Thymus (tissue), 11 donors: ENCODE data around the gene FGFR4. TPM values are rescaled to one million over a fixed set of nuclear protein-coding genes. Genes with fewer than 3 reads are reported as not detected.

ENCODE experiments used
- DNase-seq, 9 donors: peaks; one replicate each; pipeline ENCODE4 v3.0.0-alpha.2; 2013; ENCODE audit warnings: low spot score in 9 of 9, low read depth in 6 of 9, missing footprints in 1 of 9
- H3K27ac ChIP-seq, 2 donors: one replicate each; pipeline ENCODE4 v1.5.1; 2013; ENCODE audit warnings: control low read depth in 1 of 2, low read depth in 1 of 2, low read length in 1 of 2, mild to moderate bottlenecking in 1 of 2, moderate library complexity in 1 of 2
- H3K27me3 ChIP-seq, 2 donors: one replicate each; pipeline ENCODE4 v1.5.1; 2013; ENCODE audit warnings: low read length in 1 of 2; ENCODE audit not compliant: control insufficient read depth in 2 of 2, insufficient read depth in 1 of 2
- H3K36me3 ChIP-seq, 2 donors: one replicate each; pipeline ENCODE4 v1.5.1; 2013; ENCODE audit warnings: low read length in 1 of 2, mild to moderate bottlenecking in 1 of 2, moderate library complexity in 1 of 2; ENCODE audit not compliant: control insufficient read depth in 2 of 2, insufficient read depth in 2 of 2
- H3K4me1 ChIP-seq, 2 donors: one replicate each; pipeline ENCODE4 v1.5.1; 2013; ENCODE audit warnings: low read length in 2 of 2; ENCODE audit not compliant: control insufficient read depth in 2 of 2, insufficient read depth in 2 of 2
- H3K4me3 ChIP-seq, 2 donors: one replicate each; pipeline ENCODE4 v1.5.1; 2013; ENCODE audit warnings: low read length in 2 of 2, control low read depth in 1 of 2, mild to moderate bottlenecking in 1 of 2
- H3K9me3 ChIP-seq, 2 donors: one replicate each; pipeline ENCODE4 v1.5.1; 2013; ENCODE audit warnings: low read length in 1 of 2, mild to moderate bottlenecking in 1 of 2; ENCODE audit not compliant: control insufficient read depth in 2 of 2, insufficient read depth in 1 of 2
- WGBS: extraction: QIAGEN DNeasy Blood & Tissue Kit; methylation state at CpG from one replicate; pipeline ENCODE4 v1.1.7; 2013; 5-methylcytosine and 5-hydroxymethylcytosine counted together
- polyA plus RNA-seq: library from polyadenylated mRNA; stranded (reverse); fragments of 200-250 nt; gene quantifications from one replicate; pipeline ENCODE4 v1.2.3, GENCODE V29; 2013
- total RNA-seq: library from RNA; stranded (reverse); fragments of 120-200 nt; gene quantifications from one replicate; pipeline ENCODE4 v1.2.4, GENCODE V29; 2013
- donor health status: healthy.

Gene FGFR4
- total and polyA plus RNA-seq, 2 donors: 0.28 to 1.7 TPM

DNA sequence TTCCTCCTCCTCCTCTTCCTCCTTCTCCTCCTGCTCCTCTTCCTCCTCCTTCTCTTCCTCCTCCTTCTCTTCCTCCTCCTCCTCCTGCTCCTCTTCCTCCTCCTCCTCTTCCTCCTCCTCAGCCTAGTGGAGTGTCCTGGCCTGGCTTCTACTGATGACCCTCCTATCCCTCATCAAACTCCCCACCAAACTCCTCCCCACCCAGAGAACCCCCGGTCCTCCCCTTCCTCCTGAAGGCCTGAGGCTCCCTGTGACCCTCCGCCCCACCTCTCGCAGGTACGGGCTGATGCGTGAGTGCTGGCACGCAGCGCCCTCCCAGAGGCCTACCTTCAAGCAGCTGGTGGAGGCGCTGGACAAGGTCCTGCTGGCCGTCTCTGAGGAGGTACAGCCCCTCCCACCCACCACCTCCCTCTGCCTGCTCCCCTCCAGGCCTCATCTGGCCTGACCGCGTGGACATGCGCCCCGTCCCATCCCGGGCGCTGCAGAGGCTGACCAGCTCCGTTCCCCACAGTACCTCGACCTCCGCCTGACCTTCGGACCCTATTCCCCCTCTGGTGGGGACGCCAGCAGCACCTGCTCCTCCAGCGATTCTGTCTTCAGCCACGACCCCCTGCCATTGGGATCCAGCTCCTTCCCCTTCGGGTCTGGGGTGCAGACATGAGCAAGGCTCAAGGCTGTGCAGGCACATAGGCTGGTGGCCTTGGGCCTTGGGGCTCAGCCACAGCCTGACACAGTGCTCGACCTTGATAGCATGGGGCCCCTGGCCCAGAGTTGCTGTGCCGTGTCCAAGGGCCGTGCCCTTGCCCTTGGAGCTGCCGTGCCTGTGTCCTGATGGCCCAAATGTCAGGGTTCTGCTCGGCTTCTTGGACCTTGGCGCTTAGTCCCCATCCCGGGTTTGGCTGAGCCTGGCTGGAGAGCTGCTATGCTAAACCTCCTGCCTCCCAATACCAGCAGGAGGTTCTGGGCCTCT is 10.6 kb downstream of the FGFR4 start:
- 97% methylated on average over 30 of the region's 30 CpGs for WGBS

GRCh38 chr5:177098120-177098469 is 11.4 kb downstream of the FGFR4 start:
- H3K27ac ChIP-seq: no peak overlapping the region
- DNase-seq: no peak
- H3K4me3 ChIP-seq: no peak overlapping the region
- H3K9me3 ChIP-seq: no peaks in the 10 kb centered on the region
- peaks cover 0 to 14% of the 10 kb centered on the region in 2 donors for H3K27me3 ChIP-seq
- H3K36me3 ChIP-seq: no peaks in the 10 kb centered on the region
- 87% methylated on average over 6 of the region's 6 CpGs for WGBS
- no peaks in the 10 kb centered on the region for H3K4me1 ChIP-seq

More for the DNA sequence above, 10.6 kb downstream of the FGFR4 start:
- no peaks in the 10 kb centered on the region for H3K9me3 ChIP-seq
- H3K4me1 ChIP-seq: no peaks in the 10 kb centered on the region
- H3K27ac ChIP-seq: no peak overlapping the region
- no peak overlapping the region for H3K4me3 ChIP-seq
- no peaks in the 10 kb centered on the region for H3K36me3 ChIP-seq
- H3K27me3 ChIP-seq: peaks cover 0 to 14% of the 10 kb centered on the region in 2 donors
- DNase-seq: no peak

DNA sequence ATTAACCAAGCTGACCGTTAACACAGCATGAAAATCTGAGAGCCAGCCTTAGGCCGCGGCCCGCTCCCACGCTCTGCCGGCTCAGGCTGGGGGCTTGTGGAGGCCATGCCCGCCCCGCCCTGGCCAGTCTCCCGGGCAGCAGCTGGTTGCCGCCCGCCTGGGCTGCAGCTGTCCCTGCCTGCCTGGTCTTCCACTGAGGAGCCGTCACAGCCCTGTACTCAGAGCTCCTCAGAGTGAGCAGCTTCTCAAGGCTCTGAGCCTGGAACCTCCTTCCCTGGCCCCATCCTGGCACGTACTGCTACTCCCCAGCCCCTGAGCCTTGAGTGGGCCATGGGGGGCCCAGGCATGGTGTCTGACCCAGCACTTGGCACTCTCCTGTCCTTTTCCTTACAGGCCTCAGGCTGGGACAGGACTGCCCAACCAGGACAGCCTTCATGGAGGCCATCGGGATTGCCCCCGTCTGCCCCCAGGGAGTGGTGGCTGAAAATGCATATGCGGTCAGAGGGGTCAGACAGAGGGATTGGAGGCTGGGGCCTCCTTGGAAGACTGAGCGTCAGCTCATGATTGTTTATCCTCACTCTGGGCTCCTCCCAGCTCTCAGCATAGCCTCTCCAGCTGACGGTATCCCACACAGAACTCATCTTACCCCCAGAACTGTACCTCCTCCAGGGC is 11.9 kb downstream of the FGFR4 start:
- Histone ChIP-seq H3K27ac (no peak overlapping the region), H3K4me1 (no peaks in the 10 kb centered on the region), H3K27me3 (peaks cover 0 to 14% of the 10 kb centered on the region in 2 donors), H3K36me3 (no peaks in the 10 kb centered on the region), H3K4me3 (no peak overlapping the region), H3K9me3 (no peaks in the 10 kb centered on the region)
- 95% methylated on average over 18 of the region's 18 CpGs for WGBS
- no peak for DNase-seq

DNA sequence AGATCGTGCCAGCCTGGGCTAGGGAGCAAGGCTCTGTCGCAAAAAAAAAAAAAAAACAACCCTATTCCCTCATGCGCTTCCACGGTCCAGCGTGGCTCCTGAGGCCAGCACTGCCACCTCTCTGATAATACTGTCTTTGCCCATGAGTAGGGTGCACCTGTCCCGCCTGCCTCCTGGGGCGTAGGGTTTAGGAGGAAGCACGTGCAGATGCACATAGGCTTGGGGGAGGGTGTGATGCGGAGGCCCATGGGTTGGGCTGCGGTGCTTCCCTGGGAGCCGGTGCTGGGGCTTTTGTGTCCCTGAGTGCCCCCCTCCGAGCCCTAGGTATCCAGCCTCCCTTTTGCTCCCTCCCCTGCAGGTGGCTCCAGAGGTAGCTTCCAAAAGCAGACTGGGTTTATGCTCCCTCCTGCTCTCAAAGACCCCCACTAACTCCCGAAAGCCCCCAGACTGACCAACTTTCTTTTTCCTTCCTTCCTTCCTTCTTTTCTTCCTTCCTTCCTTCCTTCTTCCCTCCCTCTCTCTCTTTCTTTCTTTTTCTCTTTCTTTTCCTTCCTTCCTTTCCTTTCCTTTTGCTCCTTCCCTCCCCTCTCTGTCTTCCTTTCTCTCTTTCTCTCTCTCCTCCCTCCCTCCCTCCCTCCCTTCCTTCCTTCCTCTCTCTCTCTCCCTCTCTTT is 12.8 kb downstream of the FGFR4 start:
- Histone ChIP-seq H3K27me3 (peaks cover 0 to 16% of the 10 kb centered on the region in 2 donors), H3K27ac (no peak overlapping the region), H3K4me3 (no peak overlapping the region), H3K36me3 (no peaks in the 10 kb centered on the region), H3K9me3 (no peaks in the 10 kb centered on the region), H3K4me1 (no peaks in the 10 kb centered on the region)
- DNase-seq: no peak
- 60% methylated on average over 13 of the region's 13 CpGs for WGBS

DNA sequence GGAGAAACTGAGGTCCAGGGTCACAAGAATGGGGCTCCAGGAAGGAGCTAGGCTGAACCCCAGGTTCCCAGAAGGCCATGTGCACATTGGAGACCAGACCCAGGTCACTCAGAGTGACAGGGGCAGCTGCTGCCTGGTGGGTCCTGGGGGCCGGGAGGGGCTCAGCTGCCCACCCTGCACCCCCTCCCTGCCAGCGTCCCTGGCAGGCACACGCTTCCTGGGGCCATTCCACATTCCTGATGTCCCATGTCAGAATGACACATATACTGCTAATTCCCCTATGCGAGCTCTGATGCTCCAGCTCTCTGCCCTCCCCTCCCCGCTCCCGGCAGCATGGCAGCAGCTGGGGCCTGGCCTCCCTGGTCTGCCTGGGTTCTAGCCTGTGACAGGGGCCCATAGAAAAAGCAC is 14.0 kb downstream of the FGFR4 start:
- H3K27ac ChIP-seq: no peak overlapping the region
- 89% methylated on average over 6 of the region's 6 CpGs for WGBS
- no peak for DNase-seq

DNA sequence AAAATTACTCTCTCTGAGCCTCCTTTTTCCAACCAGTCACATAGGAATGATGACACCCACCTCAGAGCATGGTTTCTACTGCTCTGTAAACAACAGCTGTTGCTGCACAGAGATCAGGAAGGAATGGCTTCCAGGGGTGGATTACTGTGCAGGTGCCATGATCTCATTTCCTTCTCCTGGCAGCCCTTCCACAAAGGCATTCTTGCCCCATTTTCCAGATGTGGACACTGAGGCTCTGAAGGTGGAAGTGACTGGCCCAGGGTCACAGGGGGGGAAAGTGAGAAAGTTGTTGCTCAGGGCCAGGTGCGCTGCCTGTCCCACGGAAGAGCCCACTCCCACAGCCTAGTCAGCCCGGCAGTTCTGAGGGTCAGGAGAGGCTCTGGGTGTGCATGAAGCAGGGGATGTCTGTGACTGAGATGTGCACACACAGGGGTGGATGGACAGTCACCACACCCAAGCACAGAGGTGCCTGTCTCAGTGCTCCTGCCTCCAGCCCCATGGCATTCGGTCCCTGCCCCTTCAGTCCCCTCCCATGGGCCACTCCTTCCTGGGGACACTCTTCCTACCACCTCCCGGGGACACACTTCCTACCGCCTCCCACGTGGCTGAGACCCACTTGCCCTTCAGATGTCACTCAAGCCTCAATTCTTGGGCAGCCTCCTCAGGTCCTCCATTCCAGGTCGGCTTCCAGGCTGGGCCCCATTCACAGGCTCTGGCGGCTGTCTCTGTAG is 17.0 kb downstream of the FGFR4 start:
- no peak overlapping the region for H3K27ac ChIP-seq
- 79% methylated on average over 9 of the region's 9 CpGs for WGBS

More for the DNA sequence above, 14.0 kb downstream of the FGFR4 start:
- Histone ChIP-seq H3K9me3 (no peaks in the 10 kb centered on the region), H3K4me3 (no peak overlapping the region), H3K27me3 (peaks cover 0 to 8% of the 10 kb centered on the region in 2 donors), H3K36me3 (no peaks in the 10 kb centered on the region), H3K4me1 (no peaks in the 10 kb centered on the region)

DNA sequence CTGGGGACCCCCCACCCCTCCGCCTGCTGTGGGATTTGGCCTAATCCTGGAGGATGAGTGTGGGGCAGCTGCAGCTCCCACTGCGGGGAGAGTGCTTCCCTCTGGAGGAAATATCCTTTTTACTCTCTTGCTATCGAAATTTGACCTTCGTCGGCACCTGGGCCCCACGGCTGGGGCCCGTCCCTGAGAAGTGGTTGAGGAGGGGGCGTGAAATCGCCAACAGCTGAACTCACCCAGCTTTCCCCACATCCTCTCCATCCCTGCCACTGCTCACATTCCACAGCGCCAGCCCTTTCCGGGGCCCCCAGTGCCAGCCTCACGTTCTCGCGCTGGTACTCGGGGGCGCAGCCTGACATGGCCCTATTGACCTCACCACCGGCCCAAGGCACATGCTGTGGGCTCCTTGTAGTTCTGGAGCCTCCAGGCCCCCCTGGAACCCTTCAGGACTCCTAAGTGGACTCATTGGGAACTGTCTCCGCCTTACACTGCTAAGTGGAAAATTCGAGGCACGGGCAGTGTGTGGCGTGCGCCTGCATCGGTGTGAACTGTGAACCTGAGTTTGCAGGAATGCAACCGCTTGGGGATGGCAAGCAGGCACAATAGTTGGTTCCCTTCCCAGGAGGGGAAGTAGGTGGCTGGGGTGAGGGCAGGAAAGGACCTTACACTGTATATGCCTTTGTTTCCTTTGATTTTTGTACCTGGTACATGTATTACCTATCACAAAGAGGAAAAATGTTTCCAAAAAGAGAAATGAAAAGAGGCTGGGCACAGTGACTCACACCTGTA is 19.2 kb downstream of the FGFR4 start:
- H3K27ac ChIP-seq: no peak overlapping the region
- H3K27me3 ChIP-seq: peaks cover 0 to 4% of the 10 kb centered on the region in 2 donors
- 87% methylated on average over 24 of the region's 24 CpGs for WGBS
- DNase-seq: no peak
- H3K4me3 ChIP-seq: no peak overlapping the region
- H3K9me3 ChIP-seq: no peaks in the 10 kb centered on the region
- H3K4me1 ChIP-seq: no peaks in the 10 kb centered on the region
- H3K36me3 ChIP-seq: no peaks in the 10 kb centered on the region

More for the DNA sequence above, 17.0 kb downstream of the FGFR4 start:
- Histone ChIP-seq H3K4me1 (no peaks in the 10 kb centered on the region), H3K4me3 (no peak overlapping the region), H3K27me3 (peaks cover 0 to 7% of the 10 kb centered on the region in 2 donors), H3K9me3 (no peaks in the 10 kb centered on the region), H3K36me3 (no peaks in the 10 kb centered on the region)
- no peak for DNase-seq

- Histone ChIP-seq H3K9me3 (no peaks in the 10 kb centered on the region), H3K27ac (no peak overlapping the region), H3K4me3 (no peak overlapping the region), H3K4me1 (no peaks in the 10 kb centered on the region), H3K36me3 (no peaks in the 10 kb centered on the region), H3K27me3 (peaks cover 0 to 4% of the 10 kb centered on the region in 2 donors)
- WGBS: 94% methylated on average over 4 of the region's 4 CpGs
- no peak for DNase-seq
Measured at GRCh38 chr5:177107159-177107558, 20.4 kb downstream of the FGFR4 start.
